Right kidney (tissue), 1 donor: ENCODE data around the gene ERC2.
A peak's percentile ranks its signal among the peaks of the same experiment; 100 is the strongest.

ENCODE experiments used
- DNase-seq: peaks from one replicate; pipeline ENCODE4 v3.0.0-alpha.2; 2016

ERC2 gene

DNA sequence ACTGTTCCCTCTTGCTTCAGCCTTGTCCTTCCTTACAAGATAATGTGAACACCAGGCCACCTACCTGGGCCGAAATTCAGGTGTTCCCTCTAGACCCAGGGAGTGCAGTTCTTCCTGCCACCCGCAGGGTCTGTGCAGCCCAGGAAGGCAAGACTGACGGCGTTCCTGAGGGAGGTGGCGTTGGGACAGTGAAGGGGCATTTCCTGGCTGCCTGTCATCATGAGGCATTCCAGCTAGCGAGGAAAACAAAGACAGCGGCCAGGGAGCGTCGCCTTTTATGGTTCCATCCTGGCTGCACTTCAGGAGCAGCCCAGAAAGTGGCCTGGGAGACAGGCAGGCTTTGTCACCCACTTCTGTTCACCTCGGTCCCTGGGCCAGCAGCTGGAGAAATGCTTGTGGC, 896.4 kb downstream of the ERC2 start:
- DNase-seq: peak; percentile 31

DNA sequence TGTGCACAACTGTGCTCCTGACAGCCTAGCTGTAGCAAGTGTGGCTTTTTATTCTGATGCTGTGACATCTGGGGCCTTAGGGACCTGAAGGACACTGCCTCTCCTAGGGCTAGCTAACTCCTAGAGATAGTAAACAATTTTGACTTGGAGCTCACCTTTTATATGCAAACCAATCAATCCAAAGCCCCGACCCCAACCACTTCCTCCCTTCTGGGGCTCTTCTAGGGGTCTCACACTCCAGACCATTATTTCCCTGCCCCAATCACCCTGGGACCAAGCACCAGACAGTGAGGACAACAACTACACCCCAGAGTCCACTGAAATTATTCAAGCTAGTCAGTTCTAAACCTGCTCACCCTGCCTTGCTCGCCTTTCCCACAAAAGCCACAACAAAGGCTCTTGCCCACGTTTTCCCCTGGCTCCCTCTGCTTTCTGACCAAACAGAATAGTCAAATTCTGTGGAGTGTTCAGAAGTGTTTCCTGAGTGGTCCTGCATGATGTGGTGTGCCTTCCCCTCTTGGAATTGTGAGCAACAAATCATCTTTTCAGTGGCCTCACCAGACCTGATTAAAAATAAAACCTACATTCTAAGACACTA, 897.0 kb downstream of the ERC2 start:
- DNase-seq: peak; percentile 1

DNA sequence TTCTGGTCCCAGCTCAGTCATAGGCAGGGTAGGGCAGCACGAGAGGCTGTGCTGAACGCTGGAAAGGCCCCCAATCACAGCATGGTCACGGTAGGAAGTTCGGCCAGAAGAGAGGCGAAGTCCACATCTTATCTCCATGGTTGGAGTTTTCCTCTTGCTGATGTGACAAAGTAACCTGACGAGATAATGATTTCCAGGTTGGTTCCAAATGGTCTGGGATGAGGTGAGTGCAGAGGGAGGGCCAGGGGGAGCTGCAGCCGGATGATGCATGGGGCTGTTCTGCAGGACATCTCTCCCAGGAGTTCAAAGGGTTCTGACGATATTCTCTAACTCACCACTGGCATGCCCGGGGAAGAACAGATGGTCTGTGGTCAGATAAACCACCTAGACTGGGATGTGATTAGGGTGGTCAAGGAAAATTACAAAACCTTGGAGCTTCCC, 898.0 kb downstream of the ERC2 start:
- no peak for DNase-seq

DNA sequence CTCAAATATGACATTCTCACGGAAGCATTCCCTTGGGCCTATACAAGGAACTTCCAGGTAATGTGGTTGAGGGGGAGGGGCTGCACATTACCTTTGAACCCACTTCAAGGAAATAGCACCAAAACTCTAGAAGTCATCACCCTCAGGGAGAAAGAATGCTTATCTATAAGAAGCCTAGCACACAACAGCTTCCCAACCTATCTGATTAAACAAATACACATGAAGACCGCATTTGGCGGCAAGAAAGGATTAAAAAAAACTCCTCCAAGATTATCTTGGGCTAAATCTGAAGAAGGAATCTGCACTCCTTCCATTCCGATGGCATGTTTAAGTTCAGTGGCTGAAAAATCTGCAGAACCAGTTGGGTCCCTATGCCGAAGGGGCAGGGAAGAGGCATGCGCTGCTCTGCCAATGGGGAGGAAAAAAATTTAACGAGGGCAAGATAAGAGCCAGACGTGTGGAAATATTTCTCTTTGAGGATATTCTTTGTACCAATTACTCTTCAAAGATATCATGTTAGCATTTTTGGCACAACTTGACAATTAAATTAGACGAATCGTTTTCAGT, 899.2 kb downstream of the ERC2 start:
- DNase-seq: no peak

DNA sequence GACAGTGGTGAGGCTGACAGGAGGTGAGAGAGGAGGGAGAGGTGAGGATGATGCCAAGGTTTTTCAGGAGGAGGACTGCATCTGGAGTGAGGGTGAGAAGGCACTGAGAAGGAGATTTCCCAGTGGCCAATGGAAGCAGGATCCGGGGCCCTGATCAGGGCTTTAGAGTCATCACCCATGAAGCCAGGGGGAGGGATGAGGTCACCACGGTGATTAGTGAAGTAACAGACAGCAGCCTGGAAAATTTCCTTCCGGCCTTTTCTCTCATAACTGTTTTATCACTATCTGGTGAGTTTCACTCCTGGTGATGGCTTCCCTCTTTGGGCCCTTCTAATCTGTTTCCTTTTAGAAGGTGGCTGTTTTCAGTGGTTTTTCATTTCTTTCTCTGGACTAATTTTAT, 900.7 kb downstream of the ERC2 start:
- DNase-seq: no peak

DNA sequence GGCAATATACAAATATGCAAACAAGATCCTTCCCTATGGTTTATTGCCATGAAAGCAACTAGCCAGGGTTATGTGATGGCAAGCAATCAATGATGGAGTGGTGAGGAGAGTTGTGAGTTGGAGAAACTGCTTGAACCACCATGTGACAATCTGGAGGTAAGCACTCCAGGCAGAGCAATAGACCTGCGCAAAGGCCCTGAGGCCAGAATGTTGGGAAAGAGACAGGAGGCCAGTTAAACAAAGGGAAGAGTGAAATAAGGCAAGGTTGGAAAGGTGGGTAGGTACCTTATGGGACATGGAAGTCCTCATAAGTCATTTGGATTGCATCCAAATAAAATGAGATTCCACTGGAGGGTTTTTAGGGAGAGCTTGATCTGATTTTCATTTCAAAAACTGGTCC, 901.1 kb downstream of the ERC2 start:
- no peak for DNase-seq

DNA sequence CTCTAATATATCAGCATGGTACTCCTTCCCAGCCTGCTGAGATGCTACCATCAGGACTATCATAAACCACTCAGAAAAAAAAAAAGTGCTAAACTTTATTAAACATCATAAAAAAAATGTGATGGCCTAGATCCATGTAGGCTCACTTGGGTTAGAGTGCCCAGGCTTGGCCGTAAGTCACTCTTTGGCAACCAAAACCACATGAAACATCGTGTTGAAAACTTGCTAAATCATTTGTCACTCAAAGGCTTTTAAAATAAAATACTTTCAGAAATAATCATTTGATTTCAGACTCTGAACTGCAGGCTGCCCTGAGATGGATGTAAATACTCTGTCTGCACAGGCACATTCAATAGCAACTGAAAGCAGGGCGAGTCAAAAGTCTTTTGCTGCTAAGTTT, 902.7 kb downstream of the ERC2 start:
- DNase-seq: no peak

DNA sequence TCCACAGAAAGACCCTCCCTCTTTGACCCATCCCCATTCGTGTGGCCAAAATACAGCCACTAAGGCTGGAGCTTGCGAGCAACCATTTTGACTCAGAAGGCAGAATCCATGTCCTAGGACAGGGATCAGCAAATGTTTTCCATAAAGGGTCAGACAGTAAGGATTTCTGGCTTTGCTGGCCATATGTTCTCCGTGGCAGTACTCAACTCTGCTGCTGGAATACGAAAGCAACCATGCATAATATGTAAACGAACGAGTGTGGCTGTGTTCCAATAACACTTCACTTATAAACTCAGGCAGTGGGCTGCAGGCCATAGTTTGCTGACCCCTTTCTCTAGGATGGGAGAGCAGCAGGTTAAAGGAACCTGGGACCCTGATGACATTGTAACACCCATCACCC, 903.5 kb downstream of the ERC2 start:
- DNase-seq: no peak

DNA sequence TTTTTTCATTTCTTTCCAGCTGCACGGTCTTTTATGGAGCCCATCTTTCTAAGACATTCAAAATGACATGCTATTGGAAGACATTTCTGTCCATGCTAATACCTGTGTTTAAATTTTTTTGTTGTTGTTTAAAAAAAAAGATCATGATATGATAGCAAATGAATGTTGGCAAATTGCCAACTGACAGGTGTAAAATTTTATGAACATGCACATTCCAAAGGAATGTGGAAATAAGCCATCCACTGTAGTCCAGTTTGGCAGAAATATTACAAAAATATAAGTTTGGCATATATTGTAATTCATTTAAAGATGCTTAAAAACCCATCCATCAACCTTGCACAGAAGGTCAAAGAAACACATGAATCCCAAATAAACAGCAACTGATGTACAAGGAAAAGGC, 905.6 kb downstream of the ERC2 start:
- DNase-seq: no peak

DNA sequence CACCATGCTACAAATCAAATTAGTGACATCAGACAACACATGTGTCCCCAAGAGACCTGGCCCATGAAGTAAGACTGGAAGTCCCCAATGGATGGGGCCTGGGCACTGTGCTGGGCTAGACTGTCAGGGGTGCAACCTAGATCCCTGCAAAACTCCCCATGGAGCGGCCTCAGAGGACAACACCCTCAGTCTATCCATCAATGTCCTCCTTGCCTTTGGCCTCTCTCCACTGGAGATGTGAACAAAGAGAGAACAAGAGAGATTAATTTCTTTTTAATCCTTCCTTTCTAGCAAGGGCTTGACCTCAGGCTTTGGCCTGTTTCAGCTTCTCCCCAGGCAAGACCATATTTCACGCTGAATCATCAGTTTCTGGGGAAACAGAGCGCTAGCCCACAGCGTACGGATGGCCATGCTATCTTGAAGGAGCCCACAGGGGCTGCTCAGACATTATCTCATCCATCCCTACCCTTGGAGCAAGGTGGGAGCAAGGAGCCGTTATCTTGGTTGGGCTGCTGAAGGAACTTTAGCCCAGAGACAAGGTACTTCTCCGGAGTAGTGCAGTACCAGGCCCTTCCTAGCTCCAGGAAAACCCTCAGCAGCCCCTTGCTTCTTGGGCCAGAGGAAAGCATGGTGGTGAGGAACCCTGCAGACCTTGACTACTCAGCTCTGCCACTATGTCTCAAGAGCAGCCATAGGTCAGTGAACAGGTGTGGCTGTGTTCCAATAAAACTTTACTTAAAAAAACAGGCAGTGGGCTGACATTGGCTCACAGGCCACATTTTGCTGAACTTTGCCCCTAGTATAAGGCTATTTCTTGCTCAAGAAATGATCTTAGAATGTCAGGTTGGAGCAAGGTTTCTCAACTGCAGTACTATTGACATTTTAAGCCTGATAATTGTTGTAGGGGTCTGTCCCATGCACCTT, 908.5 kb downstream of the ERC2 start:
- DNase-seq: no peak

DNA sequence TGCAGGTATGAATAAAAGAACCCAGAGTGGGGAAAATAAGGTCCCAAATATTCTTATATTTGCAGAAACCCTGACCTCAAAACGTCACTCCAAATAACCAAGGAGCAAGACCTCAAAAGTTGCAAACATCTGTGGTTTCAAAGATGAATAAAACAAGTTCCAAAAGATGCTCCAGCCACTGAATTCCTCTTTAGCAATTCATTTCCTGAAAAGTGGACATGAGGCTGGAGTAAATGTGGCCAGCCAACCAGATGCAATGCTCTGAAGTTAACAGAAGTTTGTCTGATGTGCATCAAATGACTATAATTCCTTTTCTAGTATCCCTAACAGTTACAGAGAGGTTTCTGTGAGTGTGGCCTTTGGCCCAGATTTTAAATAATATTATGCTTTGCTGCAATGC, 910.0 kb downstream of the ERC2 start:
- DNase-seq: no peak

DNA sequence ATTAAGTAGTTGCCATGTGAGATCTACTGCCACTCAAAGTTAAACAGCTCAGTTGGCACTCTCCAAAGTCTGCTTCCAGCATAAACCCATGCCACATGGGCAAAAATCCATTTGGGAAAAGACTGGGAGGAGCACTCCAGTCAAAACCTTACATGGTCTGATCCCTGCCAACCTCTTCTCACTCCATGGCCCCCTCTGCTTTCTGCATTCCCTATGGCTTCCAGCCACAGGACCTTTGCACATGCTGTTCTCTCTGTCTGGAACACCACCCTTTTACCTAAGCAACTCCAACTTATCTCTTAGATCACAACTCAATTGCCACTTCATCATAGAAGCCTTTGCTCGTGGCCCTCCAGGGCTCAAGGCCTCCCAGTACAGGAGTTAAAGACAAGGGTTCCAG, 910.7 kb downstream of the ERC2 start:
- no peak for DNase-seq

DNA sequence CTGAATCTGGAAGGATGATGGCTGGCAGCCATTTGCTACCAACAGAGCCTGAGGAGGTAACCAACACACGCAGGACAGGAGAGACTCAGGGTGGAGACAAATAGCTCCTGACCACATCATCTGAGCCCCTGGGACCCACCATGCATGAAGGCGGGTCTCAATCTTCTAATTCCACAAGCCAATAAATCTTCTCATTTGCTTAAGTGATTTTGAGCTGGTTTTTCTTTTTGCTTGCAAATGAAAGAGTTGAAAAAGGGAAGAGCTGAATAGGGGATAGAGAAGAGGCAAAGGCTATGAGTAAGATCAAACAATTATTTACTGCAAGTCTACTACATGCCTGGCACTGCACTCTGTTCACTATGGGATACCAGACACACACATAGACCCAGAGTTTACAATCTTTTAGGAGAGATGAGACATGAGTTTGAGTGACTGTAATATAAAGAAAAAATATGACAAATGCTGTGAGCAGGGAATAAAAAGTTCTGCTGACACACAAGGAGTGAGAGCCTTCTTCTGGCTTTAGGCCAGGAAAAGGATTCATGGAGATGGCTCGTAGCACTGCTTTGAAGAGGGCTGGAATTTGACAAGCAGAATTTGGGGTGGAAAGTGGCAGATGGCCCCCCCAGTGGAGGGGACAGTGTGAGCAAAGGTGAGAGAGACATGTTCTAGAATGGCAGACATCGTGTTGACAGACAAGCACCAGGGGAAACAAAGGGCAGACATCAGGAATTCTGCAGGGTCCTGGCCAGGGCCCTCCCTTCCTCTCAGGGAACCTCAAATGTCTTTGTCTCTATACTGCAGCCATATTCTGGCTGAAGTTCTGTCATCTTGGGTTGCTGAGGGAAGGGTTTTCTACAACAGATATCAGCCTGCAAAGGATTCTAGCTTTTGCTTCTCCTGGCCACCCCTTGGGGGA, 911.4 kb downstream of the ERC2 start:
- DNase-seq: no peak

DNA sequence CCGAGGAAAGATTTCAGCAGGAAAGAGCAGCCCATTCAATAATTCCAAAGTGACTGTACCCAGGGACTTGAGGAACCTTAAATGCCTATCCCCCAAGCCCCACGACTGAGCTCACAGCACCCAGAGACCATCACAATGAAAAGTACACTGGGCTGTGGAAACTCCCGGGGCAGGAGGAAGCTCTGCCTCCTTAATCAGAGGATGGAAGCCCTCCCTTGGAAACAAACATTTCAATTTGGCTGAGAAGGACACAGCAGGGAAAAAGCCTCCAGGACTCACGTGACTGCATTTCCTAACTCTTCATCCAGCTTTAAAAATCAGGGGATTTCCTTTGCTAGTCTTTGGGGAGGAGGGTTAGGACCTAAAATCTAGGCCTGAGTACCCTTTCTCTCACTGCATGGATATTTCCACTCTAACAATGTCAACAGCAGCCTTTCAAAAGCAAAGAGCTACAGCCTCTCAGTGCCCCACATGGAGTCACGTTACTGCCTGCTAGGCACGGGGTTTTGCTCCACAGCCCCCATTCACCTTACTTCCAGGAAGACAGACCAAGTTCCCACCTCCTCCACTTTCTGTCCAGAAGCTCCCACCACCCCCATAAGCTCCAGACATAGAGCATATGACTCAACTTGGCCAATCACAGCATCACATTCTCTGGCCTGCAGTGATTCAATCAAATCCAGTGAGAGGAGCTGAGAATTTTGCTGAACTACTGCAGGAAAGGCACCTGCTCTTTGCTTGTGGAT, 912.2 kb downstream of the ERC2 start:
- DNase-seq: no peak

DNA sequence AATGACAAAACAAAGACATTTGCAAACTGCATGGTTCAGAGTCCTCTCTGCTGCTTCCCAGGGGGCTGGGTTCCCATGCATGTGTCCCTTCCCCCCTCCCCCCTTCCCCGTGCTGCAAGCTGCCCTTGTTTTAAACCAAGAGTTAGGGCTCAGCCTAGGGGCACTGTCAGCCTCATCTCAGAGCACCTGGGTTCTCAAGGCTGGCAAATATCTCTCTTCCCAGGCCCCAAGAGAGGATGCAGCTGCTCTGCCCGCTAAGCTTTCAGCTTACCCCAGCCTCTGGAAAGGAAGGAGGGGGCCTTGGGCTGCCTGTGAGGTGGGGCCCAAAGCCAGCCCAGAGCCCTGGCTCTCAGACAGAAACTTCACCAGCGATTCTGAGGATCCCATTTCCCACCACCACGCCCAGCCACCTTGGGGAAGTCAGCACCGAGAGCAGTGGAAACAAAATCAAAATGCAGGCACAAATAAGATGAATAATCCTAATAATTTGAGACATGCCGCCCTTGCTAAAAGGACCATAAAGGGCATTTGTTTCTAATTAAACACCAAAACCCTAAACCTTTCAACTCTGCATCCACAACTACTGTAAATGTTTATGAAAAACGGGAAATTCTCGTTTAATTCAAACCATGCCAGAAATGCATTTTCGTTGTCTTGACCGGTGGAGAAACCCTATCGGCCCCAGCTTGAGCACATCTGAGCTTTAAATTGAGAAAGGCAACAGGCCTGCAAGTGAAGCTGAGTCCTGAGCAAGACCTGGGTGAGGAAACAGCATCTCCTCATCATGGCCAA, 913.4 kb downstream of the ERC2 start:
- DNase-seq: no peak

DNA sequence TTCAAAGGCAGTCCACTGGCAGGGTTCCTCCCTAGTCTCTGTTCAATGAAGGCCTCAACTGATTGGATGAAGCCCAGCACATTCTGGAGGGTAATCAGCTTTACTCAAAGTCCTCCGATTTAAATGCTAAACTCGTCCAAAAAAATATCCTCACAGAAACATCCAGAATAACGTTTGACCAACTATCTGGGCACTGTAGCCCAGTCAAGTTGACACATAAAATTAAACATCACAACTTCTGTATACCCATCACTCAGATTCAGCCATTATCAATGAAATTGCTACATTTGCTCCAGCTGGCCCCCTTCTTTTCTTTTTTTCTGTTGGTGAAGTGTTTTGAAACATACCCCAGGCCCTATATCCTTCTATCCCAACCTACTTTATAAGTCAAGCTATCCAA, 916.6 kb downstream of the ERC2 start:
- DNase-seq: no peak

DNA sequence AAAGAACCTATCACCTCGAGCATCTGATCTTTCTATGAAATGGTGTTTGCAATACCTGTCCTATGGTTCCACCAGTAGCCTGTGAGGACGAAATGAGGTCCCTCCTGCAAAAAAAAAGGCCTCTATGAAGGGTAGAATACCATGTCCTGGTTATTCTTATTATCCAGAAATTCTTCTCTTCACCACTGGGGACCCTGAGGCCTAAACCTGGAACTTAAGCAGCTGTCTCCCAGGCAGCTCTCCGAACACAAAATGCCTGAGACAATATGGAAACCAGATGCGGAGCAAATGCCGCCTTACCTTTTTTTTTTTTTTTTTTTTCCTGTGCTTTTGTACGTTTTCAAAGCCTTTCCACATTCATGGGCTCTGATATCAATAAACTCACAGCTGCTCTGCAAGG, 919.1 kb downstream of the ERC2 start:
- DNase-seq: no peak

DNA sequence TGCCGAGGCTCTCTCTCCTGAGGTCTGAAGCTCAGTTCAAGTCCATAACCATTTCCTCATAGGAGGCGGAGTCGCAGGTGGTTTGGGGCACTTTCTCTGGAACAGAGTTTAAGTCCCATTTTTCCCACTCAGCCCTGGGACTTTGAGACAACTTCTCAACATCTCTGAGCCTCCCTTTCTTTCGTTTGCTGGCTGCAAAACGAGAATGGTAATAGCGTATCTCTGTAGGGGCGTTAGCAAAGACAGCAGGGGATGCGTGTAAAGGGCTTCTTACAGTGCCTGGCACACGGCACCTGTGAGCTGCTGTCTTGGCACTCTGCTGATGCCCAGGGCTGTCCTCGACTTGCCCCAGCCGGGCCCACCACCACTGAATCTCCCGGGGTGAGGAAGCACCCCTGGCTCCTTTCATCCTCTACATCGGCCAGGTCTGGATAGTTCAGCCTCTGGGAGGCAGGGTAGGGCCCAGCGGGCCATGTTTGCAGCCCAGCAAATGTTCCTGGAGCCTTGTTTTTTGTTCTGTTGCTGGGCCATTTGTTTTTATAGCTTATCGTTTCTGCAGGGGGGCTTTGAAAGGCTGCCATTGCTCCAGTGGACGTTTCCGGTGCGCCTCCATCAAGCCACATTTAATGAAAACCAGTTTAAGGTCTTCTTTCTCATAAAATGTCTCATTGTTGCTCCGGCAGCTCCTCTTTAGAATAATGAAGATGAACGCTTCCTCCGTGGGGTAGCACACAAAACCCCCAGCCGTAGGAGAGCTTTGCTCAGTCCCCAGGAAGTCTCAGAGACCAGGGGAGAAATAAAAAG, 921.2 kb downstream of the ERC2 start:
- DNase-seq: no peak

DNA sequence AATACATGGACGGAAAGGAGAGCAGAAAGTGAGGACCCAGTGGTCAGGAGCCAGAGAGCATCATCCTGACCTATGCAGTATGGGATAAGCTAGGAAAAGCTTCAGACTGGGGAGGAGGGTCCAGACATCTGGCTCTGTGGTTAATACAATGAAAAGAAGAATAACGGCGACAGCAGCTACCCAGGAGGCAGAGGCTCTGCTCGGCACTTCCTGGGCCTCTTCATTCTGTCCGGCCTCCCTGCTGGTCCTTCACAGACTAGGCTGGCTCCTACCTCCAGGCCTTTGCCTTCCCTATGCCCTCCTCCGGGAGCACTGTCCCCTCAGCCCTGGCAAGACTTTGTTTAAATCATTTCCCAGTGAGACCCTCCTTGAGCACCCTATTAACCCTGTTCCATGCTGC, 922.3 kb downstream of the ERC2 start:
- DNase-seq: no peak

DNA sequence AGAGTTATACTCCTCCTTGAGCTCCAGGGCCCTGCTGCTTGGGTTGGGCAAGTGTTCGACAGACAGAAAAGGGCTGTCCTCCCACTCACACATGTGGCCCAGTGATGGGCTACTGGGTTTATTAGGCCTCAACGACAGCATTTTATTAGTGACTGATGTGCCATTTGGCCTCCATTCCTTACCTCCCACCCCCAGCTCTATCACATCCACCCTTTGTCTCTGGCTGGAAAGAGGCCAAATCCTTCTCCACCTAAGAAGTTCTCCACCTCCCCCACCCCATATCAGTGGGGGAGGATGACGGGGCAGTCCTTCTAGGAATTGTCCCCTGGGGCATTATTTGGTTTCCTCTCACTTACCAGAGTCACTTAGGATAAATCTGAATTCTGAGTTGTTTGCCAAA, 924.0 kb downstream of the ERC2 start:
- DNase-seq: no peak
